GM21423 (cell line): ENCODE results near the gene ERFL.

Source experiments
- ATAC-seq: cut with Tn5 transposase; IDR thresholded peaks from one replicate; pipeline ENCODE4 v1.9.1; 2021; ENCODE audit warnings: mild to moderate bottlenecking, moderate library complexity; ENCODE audit not compliant: unreplicated experiment

Gene ERFL

DNA sequence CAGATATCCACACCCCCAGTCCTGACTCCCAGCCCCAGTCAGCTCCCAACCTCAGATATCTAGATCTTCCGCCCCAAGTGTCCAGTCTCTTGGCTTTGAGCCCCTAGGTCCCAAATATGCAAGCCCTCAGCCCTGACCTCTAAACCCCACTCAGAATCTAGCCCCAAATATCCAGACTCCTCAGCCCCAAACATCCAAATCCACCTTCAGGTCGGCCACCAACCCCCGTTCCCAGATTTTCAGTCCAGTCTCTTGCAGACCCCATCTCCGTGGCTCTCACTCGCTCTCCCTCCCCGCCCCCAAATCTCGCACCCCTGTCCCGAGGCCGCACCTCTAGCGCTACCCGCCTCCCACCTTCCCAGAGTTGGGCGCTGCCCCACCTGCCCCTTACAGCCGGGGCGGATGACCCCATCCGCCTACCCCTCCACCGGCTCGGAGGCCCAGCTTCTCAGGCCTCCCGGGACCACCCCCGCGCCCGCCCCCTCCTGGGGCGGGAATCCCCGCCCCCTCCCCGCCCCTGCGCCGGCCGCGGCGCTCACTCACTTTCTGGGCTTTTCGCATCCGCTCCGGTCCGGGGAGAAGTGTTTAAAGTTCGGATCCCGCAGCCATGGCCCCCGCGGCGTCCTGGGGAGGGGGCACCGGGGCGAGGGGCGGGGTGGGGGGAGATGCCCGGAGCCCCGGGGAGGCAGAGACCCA is 604 bp downstream of the ERFL start:
- ATAC-seq = no peak

DNA sequence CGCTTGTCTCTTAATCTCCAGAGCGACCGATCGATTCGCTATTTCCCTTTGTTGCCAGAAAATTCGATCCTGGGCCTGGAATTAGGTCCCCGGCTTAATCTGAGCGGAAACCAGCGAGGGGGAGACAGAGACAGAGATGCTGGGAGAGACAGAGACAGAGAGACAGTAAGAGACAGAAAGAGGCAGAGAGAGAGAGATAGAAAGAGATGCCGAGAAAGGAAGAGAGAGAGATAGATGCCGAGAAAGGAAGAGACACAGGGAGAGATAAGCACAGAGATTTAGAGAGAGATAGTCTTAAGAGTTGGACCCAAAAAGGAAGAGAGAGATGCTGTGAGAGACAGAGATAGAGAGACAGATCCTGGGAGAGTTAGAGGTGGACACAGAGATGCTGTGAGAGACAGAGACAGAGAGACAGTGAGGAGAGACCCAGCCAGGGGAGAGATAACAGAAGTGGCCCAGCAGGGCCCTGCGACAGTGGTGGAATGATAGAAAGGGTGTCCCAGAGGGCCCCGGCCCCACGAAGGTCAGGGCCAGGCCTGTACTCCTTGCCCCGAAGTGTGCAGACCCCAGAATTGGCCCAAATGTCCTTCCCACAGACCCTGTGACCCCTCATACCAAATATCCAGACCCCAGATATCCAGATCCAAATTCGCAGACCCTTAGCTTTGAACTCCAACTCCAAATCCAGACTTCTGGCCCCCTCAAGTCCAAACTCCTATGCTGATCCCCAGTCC is 1.3 kb downstream of the ERFL start:
- no peak for ATAC-seq

DNA sequence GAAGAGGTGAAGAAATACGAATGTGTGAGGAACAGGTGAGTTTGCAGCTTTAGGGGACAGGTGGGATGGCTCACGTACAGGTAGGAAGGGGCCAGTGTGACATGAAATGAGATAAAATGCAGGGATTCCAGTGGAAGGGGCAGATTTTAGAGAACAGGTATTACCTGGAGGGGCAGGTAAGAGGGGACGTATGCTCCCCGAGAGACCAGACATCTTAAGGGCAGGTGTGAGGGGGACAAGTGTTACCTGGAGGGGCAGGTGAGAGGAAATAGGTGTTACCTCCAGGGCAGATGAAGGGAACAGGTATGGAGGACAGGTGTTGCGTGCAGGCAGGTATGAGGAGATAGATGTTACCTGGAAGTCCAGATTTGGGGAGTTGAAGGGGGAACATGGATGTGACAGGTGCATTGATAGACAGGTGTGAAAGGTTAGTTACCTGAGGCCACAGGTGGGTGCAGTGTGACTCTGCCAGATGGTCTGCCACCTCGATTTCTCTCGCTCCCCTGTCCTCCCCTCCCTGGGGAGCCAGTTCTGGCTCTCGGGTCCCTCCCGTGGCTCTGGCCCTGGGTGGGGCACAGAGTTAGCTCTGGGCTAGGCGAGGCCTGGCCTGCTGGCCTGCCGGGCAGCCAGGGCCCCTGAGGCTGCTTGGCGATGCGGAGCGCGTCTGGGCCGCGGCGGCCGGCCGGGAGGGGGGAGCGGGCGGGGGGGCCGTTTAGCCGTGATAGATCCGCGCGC is 2.1 kb downstream of the ERFL start:
- ATAC-seq = no peak

DNA sequence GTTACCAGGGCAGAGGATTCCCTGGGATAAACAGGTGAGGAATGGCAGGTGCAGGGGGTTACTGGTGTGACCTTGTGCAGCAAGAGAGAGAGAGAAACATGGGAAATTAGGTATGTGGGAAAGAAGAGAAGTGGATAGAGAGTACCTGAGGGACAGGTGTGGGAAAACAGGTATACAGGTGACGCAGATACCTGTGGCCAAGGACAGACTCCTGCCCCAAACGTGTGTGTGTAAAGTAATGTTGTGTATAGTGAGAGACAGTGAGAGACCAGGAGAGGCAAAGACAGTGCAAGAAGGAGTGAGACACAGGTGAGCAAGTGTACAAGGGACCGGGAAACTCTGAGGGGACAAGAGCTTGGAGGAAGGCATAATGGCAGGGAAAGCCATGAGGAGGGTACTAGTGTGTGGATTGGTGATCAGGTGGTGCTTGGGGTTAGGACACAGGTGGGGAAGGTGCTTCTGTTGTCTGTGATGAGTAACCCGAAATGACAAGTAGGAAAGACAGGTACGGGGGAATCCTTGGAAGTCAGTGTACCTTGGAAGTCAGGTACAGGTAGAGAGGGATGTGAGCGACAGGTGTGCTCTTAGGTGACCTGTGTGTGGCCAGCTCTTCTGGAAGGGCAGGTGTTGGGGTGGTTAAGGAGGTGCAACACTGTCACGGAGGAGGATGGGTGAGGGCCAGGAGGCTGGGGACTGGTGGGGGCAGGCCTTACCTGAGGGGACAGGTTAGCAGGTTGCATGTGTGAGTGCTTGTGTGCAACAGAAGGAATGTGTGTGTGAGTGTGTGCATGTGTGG is 2.8 kb downstream of the ERFL start:
- no peak for ATAC-seq

DNA sequence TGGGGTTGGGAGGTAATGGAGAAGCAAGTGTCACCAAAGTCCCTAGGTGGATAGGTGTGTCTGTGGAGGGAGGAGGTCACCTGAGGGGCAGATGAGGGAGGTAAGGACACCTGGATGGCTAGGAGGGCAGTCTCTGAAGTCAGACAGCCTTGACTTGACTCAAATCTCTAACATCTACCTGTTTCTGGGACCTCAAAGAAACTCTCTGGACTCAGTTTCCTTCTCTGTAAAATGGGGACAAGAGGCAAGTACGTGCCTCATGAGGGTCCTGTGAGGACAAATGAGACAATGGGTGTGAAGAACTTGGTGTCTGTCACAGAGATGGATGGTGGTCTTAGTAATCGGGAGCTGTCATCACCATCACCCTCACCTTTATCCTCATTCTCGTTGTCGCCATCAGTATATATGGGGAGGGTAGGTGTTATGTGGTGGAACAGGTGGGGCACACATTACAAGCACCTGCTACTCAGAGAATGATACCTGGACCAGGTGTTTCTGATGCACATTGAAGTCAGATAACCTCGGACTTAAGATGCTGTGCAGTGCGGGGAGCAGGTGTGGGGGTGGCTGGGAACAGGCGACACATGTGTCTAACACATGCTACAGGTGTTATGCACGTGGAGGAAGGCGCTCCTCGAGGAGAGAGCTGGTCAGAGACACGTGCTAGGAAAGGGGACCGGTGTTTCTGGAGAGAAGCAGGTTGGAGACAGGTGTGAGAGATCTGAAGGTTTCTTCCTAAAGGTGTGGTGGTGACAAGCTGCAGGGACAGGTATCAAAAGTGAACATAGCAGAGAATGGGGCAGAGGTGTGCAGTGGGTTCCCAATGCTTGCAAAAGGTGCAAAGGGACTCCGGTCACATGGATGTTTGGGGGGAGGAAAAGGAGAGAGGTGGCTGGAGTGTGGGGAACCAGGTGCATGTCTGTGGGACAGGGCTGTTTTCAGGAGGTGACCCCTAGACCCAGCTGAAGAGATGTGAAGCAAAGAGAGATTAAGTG is 3.8 kb downstream of the ERFL start:
- no peak for ATAC-seq

DNA sequence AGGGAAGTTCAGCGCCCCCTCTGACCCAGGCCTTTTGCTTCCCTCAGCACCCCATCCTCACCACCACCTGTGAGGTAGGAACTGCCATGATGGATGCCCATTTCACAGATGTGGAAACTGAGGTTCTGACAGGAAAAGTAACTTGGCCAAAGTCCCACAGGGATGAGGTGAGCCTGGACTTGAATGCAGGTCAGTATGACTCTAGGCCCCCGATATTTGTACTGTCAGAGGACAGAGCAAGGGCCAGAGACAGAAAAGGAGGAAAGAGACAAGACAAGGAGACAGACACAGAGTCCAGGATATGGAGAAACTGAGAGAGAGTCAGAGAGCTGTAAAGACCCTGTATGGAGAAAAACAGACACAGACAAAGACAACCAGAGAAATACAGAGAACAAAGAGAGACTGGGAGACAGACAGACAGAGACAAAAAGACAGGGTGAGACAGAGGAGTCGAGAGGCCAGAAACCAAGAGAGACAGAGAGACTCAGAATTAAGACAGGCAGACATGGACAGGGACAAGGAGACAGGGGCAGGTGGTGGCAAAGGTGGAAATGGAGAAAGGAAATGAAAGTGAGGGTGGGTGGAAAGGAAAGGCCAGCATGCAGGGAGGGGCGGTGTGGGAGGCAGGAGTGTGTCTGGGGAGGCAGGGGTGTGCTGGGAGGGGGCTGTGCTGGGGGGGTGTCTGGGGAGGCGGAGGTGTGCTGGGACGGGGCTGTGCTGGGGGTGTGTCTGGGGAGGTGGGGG is 5.0 kb downstream of the ERFL start:
- ATAC-seq = no peak

DNA sequence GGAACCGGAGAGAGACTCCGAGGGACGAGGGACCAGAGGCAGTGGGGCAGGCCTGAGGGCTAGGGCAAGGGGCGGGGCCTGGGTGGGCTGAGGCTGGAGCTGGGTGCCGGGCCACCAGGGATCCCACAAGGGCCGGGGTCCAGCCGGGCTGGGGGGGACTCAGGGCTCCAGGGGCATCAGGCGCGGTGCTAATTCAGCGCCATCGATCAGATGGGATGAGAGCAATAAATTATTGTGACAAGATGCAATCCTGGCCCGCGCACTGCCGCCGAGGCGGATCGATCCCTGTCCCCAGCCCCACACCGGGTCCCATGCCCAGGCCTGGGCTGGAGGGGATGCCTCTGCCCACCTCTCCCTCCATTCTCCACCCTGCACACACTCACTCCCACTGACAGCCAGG is 5.7 kb downstream of the ERFL start:
- ATAC-seq = no peak

DNA sequence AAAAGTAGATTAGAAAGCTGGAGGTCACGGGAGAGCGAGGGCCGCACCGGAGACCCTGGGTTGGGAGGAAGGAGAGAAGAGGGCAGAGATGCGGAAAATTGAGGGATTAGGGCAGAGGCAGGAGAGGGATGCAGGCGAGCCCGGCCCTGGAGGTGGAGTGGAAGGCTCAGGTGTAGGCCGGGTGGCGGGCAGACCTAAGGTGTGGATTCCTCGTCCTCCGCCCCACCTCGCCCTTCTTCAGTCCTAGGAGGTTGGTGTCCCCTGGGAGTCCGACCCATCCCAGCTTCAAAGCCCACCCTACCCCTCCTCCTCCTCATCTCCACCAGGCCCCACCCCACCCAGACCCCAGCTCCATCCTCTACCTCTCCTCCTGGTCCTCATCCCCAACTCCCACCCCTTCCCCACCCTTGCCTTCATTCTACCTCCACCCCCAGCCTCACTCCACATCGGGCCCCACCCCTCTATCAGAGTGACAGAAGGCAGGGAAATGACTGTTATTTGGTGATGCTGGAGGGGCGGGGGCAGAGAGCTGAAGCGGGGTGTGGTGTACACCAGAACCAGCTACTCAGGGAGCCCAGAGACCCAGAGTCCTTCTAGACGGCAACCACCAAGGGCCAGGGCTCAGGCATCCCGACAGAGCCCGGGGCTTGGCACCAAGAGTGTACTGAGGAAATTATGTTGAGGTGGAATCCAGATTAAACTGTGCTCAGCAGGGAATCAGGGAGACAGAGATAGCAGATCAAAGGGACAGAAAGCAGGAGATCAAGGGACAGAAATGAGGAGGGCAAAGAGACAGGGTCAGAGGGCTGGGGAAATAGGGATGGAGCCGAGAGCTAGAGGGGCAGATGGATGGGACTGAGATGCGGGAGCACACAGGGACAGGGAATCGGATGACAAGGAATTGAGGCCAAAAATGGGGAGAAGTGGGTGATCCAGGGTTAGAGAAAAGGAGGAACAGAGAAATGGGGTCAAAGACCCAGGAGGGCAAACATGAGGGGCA is 6.4 kb downstream of the ERFL start:
- ATAC-seq = no peak

DNA sequence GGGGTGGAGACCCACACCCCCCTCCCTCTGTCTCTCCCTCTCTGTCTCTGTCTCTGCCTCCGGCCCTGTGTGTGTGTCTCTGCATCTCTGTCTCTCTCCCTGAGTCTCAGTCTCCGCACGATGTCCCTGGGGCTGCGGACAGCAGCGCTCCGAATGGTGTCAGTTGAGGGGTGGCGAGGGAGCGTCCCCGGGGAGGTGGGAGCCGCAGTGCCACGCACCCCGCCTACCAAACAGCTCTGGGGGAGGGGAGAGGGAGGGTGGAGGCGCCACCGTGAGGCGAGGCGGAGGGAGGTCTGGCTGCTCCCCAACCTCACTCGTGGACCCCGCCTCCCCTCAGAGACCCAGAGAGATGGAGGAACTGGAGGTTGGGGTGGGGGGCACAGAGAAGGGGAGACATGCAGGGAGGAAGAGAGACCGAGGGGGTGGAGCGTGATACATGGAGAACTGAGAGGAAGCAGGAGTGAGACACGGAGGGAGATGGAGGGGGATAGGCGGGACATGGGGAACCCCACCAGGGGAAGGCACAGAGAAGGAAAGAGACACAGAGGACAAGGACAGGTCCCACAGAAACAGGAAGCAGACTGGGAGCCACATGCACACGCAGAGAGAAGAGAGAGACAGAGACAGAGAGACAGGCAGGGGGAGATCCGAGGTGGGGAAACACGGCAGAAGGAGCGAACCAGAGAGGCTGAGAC is 7.2 kb downstream of the ERFL start:
- ATAC-seq = no peak

DNA sequence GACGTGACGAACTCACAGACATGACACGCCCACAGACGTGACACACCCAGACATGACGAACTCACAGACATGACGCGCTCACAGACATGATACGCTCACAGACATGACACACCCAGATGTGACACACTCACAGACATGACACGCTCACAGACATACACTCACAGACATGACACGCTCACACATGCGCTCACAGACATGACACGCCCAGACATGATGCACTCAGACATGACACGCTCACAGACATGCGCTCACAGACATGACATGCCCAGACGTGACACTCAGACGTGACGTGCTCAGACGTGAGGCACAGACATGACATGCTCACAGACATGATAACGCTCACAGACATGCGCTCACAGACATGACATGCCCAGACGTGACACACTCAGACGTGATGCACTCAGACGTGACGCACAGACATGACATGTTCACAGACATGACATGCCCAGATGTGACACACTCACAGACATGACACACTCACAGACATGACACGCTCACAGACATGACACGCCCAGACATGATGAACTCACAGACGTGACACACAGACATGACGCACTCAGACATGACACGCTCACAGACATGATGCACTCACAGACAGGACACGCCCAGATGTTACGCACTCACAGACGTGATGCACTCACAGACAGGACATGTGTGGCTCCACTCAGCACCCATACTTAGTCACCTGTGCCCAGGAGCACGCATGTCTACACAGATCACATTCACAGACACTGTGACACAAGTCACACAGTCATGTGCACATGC is 8.1 kb downstream of the ERFL start:
- ATAC-seq = no peak

DNA sequence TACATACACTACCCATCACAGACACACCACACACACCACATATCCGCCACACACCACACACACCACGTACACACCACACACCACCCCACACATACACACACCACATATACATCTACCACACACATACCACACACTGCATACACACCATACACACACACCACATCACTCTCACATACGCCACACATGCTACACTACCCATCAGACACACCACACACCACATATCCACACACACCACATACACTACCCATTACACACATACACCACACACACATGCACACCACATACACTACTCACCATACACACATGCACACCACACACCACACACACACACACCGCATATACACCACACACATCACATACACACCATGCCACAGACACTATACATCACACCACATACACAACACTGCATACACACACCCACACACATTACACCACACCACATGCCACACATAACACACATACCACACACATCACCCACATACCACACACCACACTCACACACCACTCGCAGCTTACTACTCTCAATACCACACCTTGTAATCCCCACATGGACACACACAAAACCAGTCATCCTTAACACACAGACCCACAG is 9.5 kb downstream of the ERFL start:
- ATAC-seq = no peak

DNA sequence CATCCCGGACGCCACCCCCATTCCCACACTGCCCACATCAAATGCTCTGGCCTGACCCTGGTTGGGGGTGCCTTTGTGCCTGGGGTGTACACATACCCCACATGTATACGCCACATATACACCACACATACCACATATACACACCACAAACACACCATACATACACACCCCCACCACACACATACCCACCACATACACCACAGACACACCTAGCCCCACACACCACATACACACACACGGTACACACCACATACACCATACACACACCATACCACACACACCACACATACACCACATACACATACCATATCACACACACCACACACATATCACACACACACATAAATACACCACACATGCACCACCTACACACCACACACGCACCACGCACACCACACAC is 10.2 kb downstream of the ERFL start:
- no peak for ATAC-seq

DNA sequence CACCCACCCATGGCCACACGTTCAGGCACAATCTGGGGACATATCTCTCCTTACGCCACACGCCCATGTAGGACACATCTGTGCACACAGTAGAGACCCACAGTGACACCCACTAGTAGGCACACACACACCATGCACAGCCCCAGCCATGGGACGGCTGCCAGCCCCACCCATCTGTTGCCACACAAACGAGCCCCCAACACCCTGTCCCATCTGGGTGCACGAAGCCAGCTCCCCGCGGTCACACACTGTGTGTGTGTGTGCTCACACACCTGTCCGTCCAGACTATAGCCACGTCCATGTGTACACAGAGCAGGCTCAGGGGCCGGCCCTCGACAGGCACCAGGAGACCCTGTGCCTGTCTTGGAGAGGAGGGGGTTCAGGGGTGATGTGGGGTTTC is 10.6 kb downstream of the ERFL start:
- no peak for ATAC-seq

DNA sequence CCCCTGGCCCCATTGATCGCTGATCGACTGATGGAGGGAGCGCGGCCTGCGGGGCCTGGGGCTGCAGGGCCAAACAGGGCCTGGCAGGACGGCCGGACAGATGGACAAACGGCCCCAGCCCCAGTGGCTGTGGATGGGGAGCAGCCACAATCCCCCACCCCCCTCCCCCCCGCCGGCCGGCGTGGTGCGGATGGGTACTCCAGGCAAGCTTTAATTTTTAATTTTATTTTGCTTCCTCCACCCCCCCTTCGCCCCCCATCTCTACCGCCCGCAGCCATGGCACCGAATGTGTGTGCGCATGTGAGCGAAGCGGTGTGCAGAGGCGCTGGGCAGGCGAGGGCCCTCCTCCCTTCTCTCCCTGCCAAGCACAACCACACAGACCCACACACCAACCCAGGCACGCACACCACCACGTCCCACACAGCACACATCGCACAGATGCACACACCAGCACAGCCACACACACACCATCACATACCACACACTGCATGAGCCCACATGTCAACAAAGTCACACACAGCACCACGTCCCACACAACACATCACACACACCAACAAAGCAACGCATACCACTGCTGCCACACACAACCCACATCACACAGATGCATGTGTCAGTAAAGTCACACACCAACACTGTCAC is 12.4 kb downstream of the ERFL start:
- ATAC-seq = no peak

DNA sequence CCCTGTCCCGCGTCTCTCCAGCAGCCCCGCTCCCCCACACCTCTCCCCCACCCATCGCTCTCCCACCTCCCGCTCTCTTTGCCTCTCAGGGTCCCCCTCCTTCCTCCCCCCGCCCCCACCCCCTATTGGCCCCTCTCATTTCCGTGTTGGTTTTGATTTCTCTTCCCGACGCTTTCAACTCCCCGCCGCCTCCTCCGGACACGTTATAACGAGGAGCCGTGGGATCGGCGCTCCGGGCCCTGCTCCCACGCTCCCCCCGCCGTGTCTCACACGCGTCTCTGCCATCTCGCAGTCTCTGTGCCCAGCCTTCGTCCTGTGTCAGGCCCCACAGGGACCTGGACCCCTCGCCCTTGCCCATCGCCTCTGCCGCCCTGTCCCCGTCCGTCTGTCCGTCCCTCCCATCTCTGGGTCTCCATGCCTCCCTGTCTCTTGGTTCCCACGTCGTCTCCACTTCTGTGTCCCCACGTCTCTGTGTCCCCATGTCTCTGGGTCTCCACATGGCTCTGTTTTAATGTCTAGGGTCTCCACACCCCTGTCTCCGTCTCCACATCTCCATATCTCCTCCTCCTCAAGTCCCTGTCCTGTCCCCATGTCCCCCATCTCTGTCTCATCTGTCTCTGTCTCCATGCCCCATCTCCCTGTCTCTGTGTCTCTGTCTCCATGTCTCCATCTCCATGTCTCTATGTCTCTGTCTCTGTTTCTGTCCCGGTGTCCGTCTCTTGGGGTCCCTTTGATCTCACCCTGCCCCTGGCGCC is 13.1 kb downstream of the ERFL start:
- no peak for ATAC-seq
